Measurements from ENCODE around the gene PCDHA7.
"Not testable (repeated sequence)": the region's sequence is repeated elsewhere in the genome, so short reads cannot be mapped to it uniquely, and the experiment has no call there.

The PCDHA7 gene

GRCh38 chr5:140868721-140869554 lies 34.9 kb downstream of the PCDHA7 start, which contains the start of gene PCDHA11:
PCDHA11 (plus strand) TSS chr5:140868957; CDS start chr5:140869104, 147 bp downstream.
- peak; percentile 5 for DNase-seq

- DNase-seq = no peak
Observed at GRCh38 chr5:140869555-140869886, 35.5 kb downstream of the PCDHA7 start.

- DNase-seq = no peak
Observed at GRCh38 chr5:140870221-140871201, 36.4 kb downstream of the PCDHA7 start.

GRCh38 chr5:140875085-140876065 lies 41.3 kb downstream of the PCDHA7 start, which contains the start of gene PCDHA12:
PCDHA12 (plus strand) TSS chr5:140875308; CDS start chr5:140875473, 165 bp downstream.
- no peak for DNase-seq

- DNase-seq = not testable (repeated sequence)
Observed at GRCh38 chr5:140876541-140877261, 42.6 kb downstream of the PCDHA7 start.

GRCh38 chr5:140877262-140877581 lies 43.2 kb downstream of the PCDHA7 start:
- no peak for DNase-seq

GRCh38 chr5:140881889-140882590 lies 48.0 kb downstream of the PCDHA7 start, which contains the start of gene PCDHA13:
PCDHA13 (plus strand) TSS chr5:140882124; CDS start chr5:140882269, 145 bp downstream.
- no peak for DNase-seq

GRCh38 chr5:140882591-140882899 lies 48.5 kb downstream of the PCDHA7 start:
- no peak for DNase-seq

- DNase-seq = no peak
Observed at GRCh38 chr5:140883373-140883772, 49.3 kb downstream of the PCDHA7 start.

- DNase-seq = no peak
Observed at GRCh38 chr5:140883927-140884697, 50.0 kb downstream of the PCDHA7 start.
